Measurements from ENCODE around the gene SERPINF2.
"Not testable (repeated sequence)": the region's sequence is repeated elsewhere in the genome, so short reads cannot be mapped to it uniquely, and the experiment has no call there.

SERPINF2 gene

DNA sequence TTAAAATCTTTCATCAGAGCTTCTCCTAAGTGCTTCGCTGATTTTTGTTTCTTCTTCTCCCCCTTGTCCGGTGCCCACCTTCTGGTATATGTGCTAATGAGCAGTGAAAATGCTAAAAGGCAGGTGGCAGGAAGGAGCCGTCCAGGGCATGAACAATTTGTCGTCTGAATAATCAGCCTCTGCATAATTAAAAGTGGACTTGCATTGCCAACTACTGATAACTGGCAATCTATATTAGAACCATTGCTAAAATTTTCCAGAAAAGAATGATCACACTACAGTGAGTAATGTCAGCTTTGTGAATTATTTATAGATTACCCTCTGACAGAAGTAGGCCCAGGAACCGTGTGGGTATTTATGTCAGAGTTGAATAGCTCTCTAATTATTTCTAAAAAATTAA, 47.3 kb downstream of the SERPINF2 start:
- no peak for DNase-seq (ENCODE audit: low read depth)

DNA sequence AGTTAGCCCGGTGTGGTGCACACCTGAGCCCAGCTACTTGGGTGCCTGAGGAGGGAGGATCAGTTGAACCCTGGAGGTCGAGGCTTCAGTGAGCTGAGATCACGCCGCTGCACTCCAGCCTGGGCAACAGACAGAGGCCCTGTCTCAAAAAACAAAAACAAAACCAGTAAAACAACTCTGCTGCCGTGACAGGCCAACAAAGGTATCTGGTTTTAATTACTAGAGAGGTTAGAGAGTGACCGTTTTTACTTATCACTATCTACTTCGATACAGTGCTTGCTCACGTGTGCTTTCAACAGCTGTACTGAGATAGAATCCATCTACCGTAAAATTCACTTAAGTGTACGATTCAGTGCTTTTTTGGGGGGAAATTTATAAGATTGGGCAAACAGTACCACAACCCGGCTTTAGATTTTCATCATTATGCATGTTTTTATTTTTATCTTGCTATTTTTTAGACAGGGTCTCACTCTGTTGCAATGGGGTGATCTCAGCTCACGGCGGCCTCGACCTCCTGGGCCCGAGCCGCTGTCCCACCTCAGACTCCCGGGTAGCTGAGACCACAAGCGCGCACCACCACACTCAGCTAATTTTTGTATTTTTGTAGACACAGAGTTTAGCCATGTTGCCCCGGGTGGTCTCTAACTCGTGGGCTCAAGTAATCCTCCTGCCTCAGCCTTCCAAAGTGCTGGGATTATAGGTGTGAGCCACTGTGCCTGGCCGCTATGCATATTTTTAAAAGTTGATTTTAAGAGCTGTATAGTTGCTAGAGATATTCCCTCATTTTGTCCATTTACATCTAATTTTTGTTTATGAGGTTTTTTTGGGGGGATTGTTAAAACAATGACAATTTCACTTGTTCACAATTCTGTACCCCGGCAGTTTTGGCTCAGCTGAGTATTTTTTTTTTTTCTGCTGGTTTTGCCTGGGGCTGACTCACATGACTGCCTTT, 50.1 kb downstream of the SERPINF2 start:
- no peak for DNase-seq (ENCODE audit: low read depth)

DNA sequence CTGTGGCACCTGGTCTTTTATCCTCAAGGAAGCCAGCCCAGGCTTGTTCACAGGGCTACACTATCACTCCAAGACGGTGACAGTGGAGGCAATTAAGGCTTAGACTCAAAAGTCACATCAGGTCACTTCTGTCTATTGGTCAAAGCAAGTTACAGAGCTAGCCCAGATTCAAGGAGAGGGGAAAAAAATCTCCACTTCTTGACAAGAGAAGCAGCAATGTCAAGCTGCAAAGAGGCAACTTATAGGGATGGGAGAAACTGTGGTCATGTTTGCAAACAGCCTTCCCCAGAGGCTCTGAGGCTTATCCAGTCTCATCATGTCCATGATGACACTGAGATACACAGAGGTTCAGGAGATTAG, 50.8 kb downstream of the SERPINF2 start:
- no peak for DNase-seq (ENCODE audit: low read depth)

DNA sequence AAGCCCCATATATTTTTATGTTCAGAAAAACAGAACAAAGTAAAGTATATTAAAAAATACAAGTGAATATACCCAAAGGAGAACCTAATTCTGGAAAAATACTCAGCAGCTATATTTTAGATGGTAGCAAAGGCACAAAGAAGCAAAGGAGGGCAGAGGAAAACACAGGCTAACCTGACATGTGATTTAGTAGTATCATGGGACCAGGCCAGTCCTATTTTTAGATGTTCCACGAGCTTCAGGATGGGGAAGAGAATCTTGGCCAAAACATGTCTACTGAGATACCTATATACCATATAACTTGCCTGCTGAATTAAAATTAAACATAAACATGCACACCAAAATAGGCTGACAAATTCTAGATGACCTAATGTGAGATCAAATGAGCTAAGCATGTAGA, 54.1 kb downstream of the SERPINF2 start:
- no peak for DNase-seq (ENCODE audit: low read depth)

DNA sequence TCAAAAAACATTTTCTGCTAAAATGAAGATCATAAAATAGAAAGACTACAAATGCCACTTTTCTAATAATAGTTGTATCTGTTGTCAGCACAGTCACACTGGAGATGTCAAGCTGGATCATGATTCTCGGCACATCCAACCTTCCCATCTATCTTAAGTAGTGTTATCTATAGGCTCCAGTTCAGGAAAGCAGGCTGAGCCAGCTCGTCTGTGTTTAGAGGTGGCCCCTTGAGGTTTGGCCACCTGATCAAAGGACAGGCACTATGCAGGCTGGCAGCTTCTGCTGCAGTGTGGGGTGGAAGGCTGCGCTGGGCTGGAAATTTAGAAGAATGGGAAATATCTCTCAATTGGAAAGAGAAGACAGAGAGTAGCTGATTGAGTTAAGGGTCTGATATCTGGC, 54.7 kb downstream of the SERPINF2 start:
- no peak for DNase-seq (ENCODE audit: low read depth)

DNA sequence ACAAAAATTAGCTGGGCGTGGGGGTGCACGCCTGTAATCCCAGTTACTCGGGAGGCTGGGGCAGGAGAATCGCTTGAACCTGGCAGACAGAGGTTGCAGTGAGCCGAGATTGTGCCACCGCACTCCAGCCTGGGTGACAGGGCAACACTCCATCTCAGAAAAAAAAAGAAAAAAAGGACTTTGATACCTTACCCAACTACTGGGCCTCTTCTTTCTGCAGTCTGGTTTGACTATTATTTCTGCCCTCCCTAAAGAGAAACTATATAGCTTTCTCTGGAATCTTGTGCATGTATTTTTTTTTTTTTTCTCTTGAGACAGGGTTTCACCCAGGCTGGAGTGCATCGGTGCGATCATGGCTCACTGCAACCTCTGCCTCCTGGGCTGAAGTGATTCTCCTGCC, 55.2 kb downstream of the SERPINF2 start:
- DNase-seq (ENCODE audit: low read depth): not testable (repeated sequence)

DNA sequence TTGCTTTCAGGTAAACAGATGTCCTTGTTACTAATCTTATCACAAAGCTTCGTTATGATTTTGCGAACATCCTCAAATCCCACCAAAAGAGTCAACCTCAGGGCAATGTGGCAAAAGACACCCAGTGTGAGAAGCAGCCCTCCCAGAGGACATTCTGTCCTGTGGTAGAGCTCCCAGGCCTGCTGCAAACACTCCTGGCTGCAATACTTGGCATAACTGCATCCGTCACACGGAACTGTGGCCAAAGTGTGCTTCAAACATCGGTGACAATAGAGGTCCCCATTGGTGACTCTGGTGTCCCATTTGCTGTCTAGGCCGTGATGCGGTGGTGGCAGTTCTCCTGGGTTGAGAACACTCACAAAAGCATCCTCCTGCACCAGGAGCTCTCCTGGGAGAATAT, 57.6 kb downstream of the SERPINF2 start:
- DNase-seq (ENCODE audit: low read depth): no peak

DNA sequence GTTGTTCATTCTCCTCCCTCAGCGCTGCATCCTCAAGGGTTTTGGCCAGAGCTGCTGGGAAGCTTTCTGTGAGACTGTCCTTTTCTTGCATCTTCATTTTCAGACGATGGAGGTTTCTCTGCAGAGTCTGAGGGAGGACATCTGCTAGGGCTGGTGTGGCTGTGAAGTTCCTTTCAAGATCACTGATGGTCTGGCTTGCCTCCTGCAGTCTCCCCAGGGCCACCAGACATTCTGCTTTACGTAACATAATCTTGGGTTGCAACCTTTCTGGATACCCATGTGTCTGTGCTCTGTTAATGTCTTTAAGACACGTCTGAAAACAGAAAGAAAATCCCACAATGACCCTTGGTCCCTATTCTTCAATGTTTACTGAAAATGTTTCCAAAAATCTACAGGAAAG, 58.0 kb downstream of the SERPINF2 start:
- DNase-seq (ENCODE audit: low read depth): no peak

DNA sequence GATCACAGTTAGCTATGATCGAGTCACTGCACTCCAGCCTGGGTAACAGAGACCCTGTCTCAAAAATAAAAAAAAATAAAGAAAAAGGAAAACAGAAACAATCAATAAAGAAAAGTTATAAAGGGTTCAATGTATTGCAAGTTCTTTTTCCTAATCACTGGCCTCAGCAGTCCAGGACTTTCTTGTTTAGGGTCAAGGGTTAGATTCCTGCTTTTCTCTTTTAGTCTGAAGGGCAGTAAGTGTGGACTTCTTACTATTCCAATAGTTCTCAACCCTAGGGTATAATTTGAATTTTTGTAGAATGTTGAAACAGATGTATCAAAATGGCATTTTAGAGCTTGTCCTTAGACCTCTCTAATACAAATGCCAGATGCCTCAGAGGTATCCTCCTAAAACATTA, 59.8 kb downstream of the SERPINF2 start:
- no peak for DNase-seq (ENCODE audit: low read depth)

DNA sequence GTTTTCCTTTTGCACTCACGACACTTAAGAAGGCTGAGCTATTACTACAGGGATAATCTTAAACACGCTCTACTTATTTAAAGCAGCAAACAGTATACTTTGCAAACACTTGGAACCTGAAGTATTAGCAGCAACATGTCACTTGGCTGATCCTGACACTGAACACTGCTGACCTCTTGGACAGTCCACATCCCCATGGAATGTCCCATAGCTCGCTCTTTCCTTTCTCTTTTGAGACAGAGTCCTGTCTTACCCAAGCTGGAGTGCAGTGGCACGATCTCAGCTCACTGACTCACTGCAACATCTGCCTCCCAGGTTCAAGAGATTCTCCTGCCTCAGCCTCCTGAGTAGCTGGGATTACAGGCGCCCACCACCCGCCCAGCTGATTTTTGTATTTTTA, 60.6 kb downstream of the SERPINF2 start:
- DNase-seq (ENCODE audit: low read depth): no peak
